AG08395 (cell line): ENCODE data around the gene LIPF.
"Not testable (repeated sequence)": the region's sequence is repeated elsewhere in the genome, so short reads cannot be mapped to it uniquely, and the experiment has no call there.

Experiments
- DNase-seq: peaks from one replicate; pipeline ENCODE4 v3.0.0; 2012; ENCODE audit warnings: mixed read lengths, low spot score

LIPF gene

GRCh38 chr10:88676283-88677060, 12.2 kb downstream of the LIPF start:
- DNase-seq = no peak

- no peak for DNase-seq
Measured at GRCh38 chr10:88680958-88681357, 16.7 kb downstream of the LIPF start.

DNA sequence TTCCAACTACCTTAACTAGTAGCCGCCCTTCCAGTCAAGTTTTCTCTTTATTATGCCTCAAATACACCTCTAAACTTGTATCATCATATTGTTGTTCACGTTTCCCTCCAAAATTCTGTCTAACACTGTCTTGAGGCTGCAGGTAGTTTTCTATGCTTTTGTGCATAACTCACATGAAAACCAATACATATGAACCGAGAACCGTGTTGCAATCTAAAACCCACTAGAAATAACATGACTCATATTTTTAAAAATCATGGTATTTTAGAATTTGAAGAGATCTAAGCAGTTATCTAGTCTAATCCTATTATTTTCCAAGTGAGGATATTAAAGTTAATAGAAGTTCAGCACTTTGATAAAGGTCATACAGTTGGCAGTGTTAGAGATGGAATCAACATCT, 18.2 kb downstream of the LIPF start:
- no peak for DNase-seq

- DNase-seq = peak; percentile 47
Measured at GRCh38 chr10:88687853-88688467, 23.7 kb downstream of the LIPF start.

GRCh38 chr10:88689366-88689765, 25.1 kb downstream of the LIPF start:
- DNase-seq = no peak

GRCh38 chr10:88693392-88694020, 29.3 kb downstream of the LIPF start:
- DNase-seq = peak; percentile 12

GRCh38 chr10:88702848-88703597, 38.8 kb downstream of the LIPF start:
- no peak for DNase-seq

DNA sequence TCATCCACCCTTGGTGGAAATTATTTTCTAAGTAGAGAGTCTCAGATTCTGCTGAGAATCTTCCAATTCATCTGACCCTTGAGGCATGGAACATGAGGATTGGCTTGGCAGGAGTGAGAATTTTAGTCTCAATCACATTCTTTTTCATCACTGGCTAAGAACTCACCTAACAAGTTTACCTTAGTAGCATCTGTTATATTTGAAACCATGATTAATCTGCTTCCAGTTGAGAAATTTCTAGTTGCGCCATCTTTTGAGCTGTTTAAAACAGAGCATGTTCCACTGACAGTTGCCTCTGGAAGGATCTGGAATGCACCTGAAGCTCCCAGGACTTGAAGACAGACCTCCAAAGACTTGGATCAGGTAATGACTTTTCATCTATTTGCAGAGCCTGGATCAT, 41.7 kb downstream of the LIPF start, which contains the start of gene LIPK:
Gene LIPK (plus strand): TSS at position 292 of the 400 bp plus-strand sequence. CDS start 18,295 bp downstream, outside the sequence.
- no peak for DNase-seq

GRCh38 chr10:88707429-88708155, 43.4 kb downstream of the LIPF start:
- peak; percentile 56 for DNase-seq

- DNase-seq = not testable (repeated sequence)
Measured at GRCh38 chr10:88709361-88709760, 45.1 kb downstream of the LIPF start.

DNA sequence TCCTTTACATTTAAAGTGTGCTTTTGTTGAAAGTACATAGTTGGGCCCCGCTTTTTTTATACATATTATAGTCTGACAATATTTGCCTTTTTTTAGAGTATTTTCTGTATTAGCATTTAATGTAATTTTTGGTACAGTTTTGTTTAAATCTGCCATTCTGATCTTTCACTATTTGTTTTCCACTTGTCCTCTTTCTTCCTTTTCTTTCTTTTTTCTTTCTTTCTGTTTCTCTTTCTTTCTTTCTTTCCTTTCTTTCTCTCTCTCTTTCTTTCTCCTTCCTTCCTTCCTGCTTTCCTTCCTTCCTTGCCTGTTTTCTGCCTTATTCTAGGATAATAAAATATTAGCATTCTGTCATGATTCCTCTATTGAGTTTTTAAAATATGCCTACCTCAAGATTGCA, 51.3 kb downstream of the LIPF start:
- no peak for DNase-seq

GRCh38 chr10:88721392-88721791, 57.1 kb downstream of the LIPF start:
- DNase-seq = no peak

DNA sequence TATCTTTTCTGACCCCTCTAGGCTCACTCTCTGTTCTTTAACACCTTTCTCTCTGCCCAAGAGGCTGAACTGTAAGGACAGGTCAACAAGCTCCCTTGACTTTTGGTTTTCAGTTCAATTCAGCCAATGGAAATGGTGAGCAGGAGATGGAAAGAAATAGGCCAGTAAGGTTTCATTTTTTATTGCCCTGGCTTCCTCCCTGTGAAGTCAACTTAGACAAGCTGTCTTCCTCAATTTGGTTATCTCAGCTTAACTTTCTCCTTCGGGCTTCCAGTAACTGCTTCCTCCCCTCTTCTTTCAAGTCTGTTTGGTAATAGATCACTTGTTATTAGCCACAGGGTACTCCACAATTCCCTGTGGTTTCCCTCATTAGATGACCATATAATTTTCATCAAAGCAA, 61.6 kb downstream of the LIPF start:
- no peak for DNase-seq

- DNase-seq = no peak
Measured at GRCh38 chr10:88728107-88728763, 64.0 kb downstream of the LIPF start.
